ENCODE measurements around the gene ACSF2. TPM values are rescaled to one million over a fixed set of nuclear protein-coding genes. Genes with fewer than 3 reads are reported as not detected.

ACSF2 gene
- total and polyA plus RNA-seq, 2 of the 13 experiments (the other 11 are each of a cell fraction or from before 2014, with no cell fraction given), result 87.3 to 109 TPM

DNA sequence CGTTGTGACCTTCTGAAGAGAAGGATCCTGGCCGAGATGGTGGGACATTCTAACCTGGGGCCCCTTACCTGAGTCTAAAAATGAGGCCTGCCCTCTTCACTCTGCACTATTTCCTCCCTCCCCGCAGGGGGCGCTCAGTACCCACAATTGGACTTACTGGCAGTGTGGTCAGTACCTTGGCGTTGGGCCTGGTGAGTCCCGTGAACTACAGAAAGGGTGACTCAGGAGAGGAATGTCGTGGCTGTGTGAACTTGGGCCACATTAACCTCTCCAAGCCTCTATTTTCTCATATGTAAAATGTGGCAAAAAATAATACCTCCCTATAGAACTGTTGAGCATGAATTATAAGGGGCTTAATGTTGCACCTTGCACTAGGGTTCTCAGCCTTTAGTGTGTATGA is 56.5 kb downstream of the ACSF2 start (continued):
- no peak for TF ChIP-seq SOX6 (IDR thresholded peaks at IDR 0.05)
- peak; percentile 58 for TF ChIP-seq SOX6 (CRISPR knock-in tag; IDR thresholded peaks at IDR 0.05)
- TF ChIP-seq NFE2 (CRISPR knock-in tag; IDR thresholded peaks at IDR 0.05), result no peak
- TF ChIP-seq, protein P1, sequence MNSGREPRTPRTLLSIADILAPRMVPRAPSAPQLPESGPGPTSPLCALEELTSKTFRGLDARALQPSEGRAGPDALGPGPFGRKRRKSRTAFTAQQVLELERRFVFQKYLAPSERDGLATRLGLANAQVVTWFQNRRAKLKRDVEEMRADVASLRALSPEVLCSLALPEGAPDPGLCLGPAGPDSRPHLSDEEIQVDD (CRISPR knock-in tag; IDR thresholded peaks at IDR 0.05; ENCODE audit: borderline replicate concordance), result 0 out of 2 replicates have a peak, but pooled peaks have one; percentile 20
- TF ChIP-seq SALL1 (CRISPR knock-in tag; IDR thresholded peaks at IDR 0.05), result peak; percentile 70; the same call in 1 of the 2 replicates
- peak; percentile 76 for TF ChIP-seq JARID2 (CRISPR knock-in tag; IDR thresholded peaks at IDR 0.05; ENCODE audit: insufficient replicate concordance)
- TF ChIP-seq, protein P2, sequence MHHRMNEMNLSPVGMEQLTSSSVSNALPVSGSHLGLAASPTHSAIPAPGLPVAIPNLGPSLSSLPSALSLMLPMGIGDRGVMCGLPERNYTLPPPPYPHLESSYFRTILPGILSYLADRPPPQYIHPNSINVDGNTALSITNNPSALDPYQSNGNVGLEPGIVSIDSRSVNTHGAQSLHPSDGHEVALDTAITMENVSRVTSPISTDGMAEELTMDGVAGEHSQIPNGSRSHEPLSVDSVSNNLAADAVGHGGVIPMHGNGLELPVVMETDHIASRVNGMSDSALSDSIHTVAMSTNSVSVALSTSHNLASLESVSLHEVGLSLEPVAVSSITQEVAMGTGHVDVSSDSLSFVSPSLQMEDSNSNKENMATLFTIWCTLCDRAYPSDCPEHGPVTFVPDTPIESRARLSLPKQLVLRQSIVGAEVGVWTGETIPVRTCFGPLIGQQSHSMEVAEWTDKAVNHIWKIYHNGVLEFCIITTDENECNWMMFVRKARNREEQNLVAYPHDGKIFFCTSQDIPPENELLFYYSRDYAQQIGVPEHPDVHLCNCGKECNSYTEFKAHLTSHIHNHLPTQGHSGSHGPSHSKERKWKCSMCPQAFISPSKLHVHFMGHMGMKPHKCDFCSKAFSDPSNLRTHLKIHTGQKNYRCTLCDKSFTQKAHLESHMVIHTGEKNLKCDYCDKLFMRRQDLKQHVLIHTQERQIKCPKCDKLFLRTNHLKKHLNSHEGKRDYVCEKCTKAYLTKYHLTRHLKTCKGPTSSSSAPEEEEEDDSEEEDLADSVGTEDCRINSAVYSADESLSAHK (CRISPR knock-in tag; IDR thresholded peaks at IDR 0.05; ENCODE audit: borderline replicate concordance), result no peak
- no peak for TF ChIP-seq ARNT (IDR thresholded peaks at IDR 0.05)
- no peak for TF ChIP-seq ZNF75D (CRISPR knock-in tag; IDR thresholded peaks at IDR 0.05; ENCODE audit: borderline replicate concordance)
- TF ChIP-seq, protein P3, sequence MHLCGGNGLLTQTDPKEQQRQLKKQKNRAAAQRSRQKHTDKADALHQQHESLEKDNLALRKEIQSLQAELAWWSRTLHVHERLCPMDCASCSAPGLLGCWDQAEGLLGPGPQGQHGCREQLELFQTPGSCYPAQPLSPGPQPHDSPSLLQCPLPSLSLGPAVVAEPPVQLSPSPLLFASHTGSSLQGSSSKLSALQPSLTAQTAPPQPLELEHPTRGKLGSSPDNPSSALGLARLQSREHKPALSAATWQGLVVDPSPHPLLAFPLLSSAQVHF (CRISPR knock-in tag; IDR thresholded peaks at IDR 0.05), result no peak
- TF ChIP-seq GZF1 (CRISPR knock-in tag; IDR thresholded peaks at IDR 0.05), result no peak
- no peak for TF ChIP-seq ATM (IDR thresholded peaks at IDR 0.05; ENCODE audit: borderline replicate concordance)
- no peak for TF ChIP-seq RBAK (CRISPR knock-in tag; IDR thresholded peaks at IDR 0.05)
- TF ChIP-seq, protein P4, sequence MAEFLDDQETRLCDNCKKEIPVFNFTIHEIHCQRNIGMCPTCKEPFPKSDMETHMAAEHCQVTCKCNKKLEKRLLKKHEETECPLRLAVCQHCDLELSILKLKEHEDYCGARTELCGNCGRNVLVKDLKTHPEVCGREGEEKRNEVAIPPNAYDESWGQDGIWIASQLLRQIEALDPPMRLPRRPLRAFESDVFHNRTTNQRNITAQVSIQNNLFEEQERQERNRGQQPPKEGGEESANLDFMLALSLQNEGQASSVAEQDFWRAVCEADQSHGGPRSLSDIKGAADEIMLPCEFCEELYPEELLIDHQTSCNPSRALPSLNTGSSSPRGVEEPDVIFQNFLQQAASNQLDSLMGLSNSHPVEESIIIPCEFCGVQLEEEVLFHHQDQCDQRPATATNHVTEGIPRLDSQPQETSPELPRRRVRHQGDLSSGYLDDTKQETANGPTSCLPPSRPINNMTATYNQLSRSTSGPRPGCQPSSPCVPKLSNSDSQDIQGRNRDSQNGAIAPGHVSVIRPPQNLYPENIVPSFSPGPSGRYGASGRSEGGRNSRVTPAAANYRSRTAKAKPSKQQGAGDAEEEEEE (CRISPR knock-in tag; IDR thresholded peaks at IDR 0.05; ENCODE audit: borderline replicate concordance), result no peak
- no peak; the same call in 1 of the 2 replicates for TF ChIP-seq ZNF124 (CRISPR knock-in tag; IDR thresholded peaks at IDR 0.05)
- TF ChIP-seq, protein P5, sequence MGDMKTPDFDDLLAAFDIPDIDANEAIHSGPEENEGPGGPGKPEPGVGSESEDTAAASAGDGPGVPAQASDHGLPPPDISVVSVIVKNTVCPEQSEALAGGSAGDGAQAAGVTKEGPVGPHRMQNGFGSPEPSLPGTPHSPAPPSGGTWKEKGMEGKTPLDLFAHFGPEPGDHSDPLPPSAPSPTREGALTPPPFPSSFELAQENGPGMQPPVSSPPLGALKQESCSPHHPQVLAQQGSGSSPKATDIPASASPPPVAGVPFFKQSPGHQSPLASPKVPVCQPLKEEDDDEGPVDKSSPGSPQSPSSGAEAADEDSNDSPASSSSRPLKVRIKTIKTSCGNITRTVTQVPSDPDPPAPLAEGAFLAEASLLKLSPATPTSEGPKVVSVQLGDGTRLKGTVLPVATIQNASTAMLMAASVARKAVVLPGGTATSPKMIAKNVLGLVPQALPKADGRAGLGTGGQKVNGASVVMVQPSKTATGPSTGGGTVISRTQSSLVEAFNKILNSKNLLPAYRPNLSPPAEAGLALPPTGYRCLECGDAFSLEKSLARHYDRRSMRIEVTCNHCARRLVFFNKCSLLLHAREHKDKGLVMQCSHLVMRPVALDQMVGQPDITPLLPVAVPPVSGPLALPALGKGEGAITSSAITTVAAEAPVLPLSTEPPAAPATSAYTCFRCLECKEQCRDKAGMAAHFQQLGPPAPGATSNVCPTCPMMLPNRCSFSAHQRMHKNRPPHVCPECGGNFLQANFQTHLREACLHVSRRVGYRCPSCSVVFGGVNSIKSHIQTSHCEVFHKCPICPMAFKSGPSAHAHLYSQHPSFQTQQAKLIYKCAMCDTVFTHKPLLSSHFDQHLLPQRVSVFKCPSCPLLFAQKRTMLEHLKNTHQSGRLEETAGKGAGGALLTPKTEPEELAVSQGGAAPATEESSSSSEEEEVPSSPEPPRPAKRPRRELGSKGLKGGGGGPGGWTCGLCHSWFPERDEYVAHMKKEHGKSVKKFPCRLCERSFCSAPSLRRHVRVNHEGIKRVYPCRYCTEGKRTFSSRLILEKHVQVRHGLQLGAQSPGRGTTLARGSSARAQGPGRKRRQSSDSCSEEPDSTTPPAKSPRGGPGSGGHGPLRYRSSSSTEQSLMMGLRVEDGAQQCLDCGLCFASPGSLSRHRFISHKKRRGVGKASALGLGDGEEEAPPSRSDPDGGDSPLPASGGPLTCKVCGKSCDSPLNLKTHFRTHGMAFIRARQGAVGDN (CRISPR knock-in tag; IDR thresholded peaks at IDR 0.05), result no peak; the same call in 1 of the 2 replicates
- peak; percentile 53; the same call in 1 of the 2 replicates for TF ChIP-seq SOX5 (CRISPR knock-in tag; IDR thresholded peaks at IDR 0.05; ENCODE audit: borderline replicate concordance)
- peak; percentile 86; the same call in 1 of the 2 replicates for TF ChIP-seq KDM3A (CRISPR knock-in tag; IDR thresholded peaks at IDR 0.05; ENCODE audit: low read depth)
- TF ChIP-seq RFXANK (CRISPR knock-in tag; IDR thresholded peaks at IDR 0.05), result 0 out of 2 replicates have a peak, but pooled peaks have one; percentile 41
- TF ChIP-seq TEAD3 (CRISPR knock-in tag; optimal IDR thresholded peaks at IDR 0.05; ENCODE audit: borderline replicate concordance), result peak; percentile 86
- no peak for TF ChIP-seq ZNF556 (CRISPR knock-in tag; IDR thresholded peaks at IDR 0.05; ENCODE audit: borderline replicate concordance)
- no peak for TF ChIP-seq NFYB (CRISPR knock-in tag; IDR thresholded peaks at IDR 0.05)

Measured in HepG2 (cell line).